Rectal smooth muscle tissue (tissue), 1 donor: ENCODE results near the gene ADCY2.

Experiments used
- H3K27ac ChIP-seq: one replicate; pipeline ENCODE4 v1.7.0; 2013; ENCODE audit warnings: low read depth, low read length, inconsistent platforms
- H3K27me3 ChIP-seq: one replicate; pipeline ENCODE4 v1.7.0; 2013; ENCODE audit warnings: low read length; ENCODE audit not compliant: control insufficient read depth, insufficient read depth
- H3K36me3 ChIP-seq: one replicate; pipeline ENCODE4 v1.7.0; 2013; ENCODE audit warnings: low read length; ENCODE audit not compliant: control insufficient read depth, insufficient read depth
- H3K4me1 ChIP-seq: one replicate; pipeline ENCODE4 v1.7.0; 2013; ENCODE audit warnings: low read length; ENCODE audit not compliant: control insufficient read depth, insufficient read depth
- H3K4me3 ChIP-seq: one replicate; pipeline ENCODE4 v1.7.0; 2013; ENCODE audit warnings: low read length
- H3K9ac ChIP-seq: one replicate; pipeline ENCODE4 v1.7.0; 2013; ENCODE audit warnings: low read length

Gene ADCY2

GRCh38 chr5:7802855-7803254 is 406.9 kb downstream of the ADCY2 start:
- H3K27ac ChIP-seq: no peak overlapping the region
- no peak overlapping the region for H3K4me3 ChIP-seq

GRCh38 chr5:7803937-7804336 is 408.0 kb downstream of the ADCY2 start:
- H3K27ac ChIP-seq: no peak overlapping the region
- no peak overlapping the region for H3K9ac ChIP-seq
- H3K36me3 ChIP-seq: no peaks in the 10 kb centered on the region
- H3K4me3 ChIP-seq: no peak overlapping the region
- H3K4me1 ChIP-seq: no peaks in the 10 kb centered on the region
- H3K27me3 ChIP-seq: no peaks in the 10 kb centered on the region

More at GRCh38 chr5:7802855-7803254, 406.9 kb downstream of the ADCY2 start:
- Histone ChIP-seq H3K9ac (no peak overlapping the region), H3K27me3 (no peaks in the 10 kb centered on the region), H3K36me3 (no peaks in the 10 kb centered on the region), H3K4me1 (no peaks in the 10 kb centered on the region)

- no peaks in the 10 kb centered on the region for H3K27me3 ChIP-seq
- no peak overlapping the region for H3K4me3 ChIP-seq
- H3K36me3 ChIP-seq: no peaks in the 10 kb centered on the region
- no peak overlapping the region for H3K27ac ChIP-seq
- H3K9ac ChIP-seq: no peak overlapping the region
- H3K4me1 ChIP-seq: no peaks in the 10 kb centered on the region
These were observed 409.4 kb downstream of the ADCY2 start for GRCh38 chr5:7805379-7805778.

- no peaks in the 10 kb centered on the region for H3K27me3 ChIP-seq
- H3K9ac ChIP-seq: no peak overlapping the region
These were observed 413.1 kb downstream of the ADCY2 start for GRCh38 chr5:7808998-7809397.

GRCh38 chr5:7811715-7812114 is 415.8 kb downstream of the ADCY2 start:
- H3K27me3 ChIP-seq: no peaks in the 10 kb centered on the region
- no peak overlapping the region for H3K27ac ChIP-seq
- no peak overlapping the region for H3K4me3 ChIP-seq
- H3K4me1 ChIP-seq: no peaks in the 10 kb centered on the region
- no peaks in the 10 kb centered on the region for H3K36me3 ChIP-seq
- no peak overlapping the region for H3K9ac ChIP-seq

More at GRCh38 chr5:7808998-7809397, 413.1 kb downstream of the ADCY2 start:
- no peaks in the 10 kb centered on the region for H3K4me1 ChIP-seq
- no peaks in the 10 kb centered on the region for H3K36me3 ChIP-seq
- no peak overlapping the region for H3K4me3 ChIP-seq
- no peak overlapping the region for H3K27ac ChIP-seq

- Histone ChIP-seq H3K27ac (no peak overlapping the region), H3K36me3 (no peaks in the 10 kb centered on the region), H3K4me1 (no peaks in the 10 kb centered on the region), H3K4me3 (no peak overlapping the region), H3K9ac (no peak overlapping the region), H3K27me3 (no peaks in the 10 kb centered on the region)
These were observed 417.1 kb downstream of the ADCY2 start for GRCh38 chr5:7813007-7813406.

- Histone ChIP-seq H3K9ac (no peak overlapping the region), H3K4me3 (no peak overlapping the region), H3K27ac (no peak overlapping the region), H3K27me3 (no peaks in the 10 kb centered on the region), H3K4me1 (no peaks in the 10 kb centered on the region), H3K36me3 (no peaks in the 10 kb centered on the region)
These were observed 417.6 kb downstream of the ADCY2 start for GRCh38 chr5:7813576-7813975.

- Histone ChIP-seq H3K27ac (no peak overlapping the region), H3K36me3 (no peaks in the 10 kb centered on the region), H3K4me3 (no peak overlapping the region), H3K27me3 (no peaks in the 10 kb centered on the region), H3K4me1 (no peaks in the 10 kb centered on the region), H3K9ac (no peak overlapping the region)
These were observed 418.9 kb downstream of the ADCY2 start for GRCh38 chr5:7814816-7815215.

- Histone ChIP-seq H3K4me3 (no peak overlapping the region), H3K4me1 (no peaks in the 10 kb centered on the region), H3K9ac (no peak overlapping the region), H3K36me3 (no peaks in the 10 kb centered on the region), H3K27me3 (no peaks in the 10 kb centered on the region), H3K27ac (no peak overlapping the region)
These were observed 420.1 kb downstream of the ADCY2 start for GRCh38 chr5:7815892-7816534.

- H3K4me1 ChIP-seq: no peaks in the 10 kb centered on the region
- no peaks in the 10 kb centered on the region for H3K27me3 ChIP-seq
- H3K9ac ChIP-seq: no peak overlapping the region
- no peak overlapping the region for H3K4me3 ChIP-seq
- H3K27ac ChIP-seq: no peak overlapping the region
- H3K36me3 ChIP-seq: no peaks in the 10 kb centered on the region
These were observed 420.6 kb downstream of the ADCY2 start for GRCh38 chr5:7816535-7816901.

GRCh38 chr5:7822449-7822848 is 426.5 kb downstream of the ADCY2 start:
- Histone ChIP-seq H3K27me3 (no peaks in the 10 kb centered on the region), H3K4me1 (no peaks in the 10 kb centered on the region), H3K4me3 (no peak overlapping the region), H3K9ac (no peak overlapping the region), H3K36me3 (no peaks in the 10 kb centered on the region), H3K27ac (no peak overlapping the region)

- Histone ChIP-seq H3K9ac (no peak overlapping the region), H3K4me1 (no peaks in the 10 kb centered on the region), H3K27me3 (no peaks in the 10 kb centered on the region), H3K4me3 (no peak overlapping the region), H3K27ac (no peak overlapping the region), H3K36me3 (no peaks in the 10 kb centered on the region)
These were observed 427.7 kb downstream of the ADCY2 start for GRCh38 chr5:7823594-7823993.

- H3K9ac ChIP-seq: no peak overlapping the region
- no peaks in the 10 kb centered on the region for H3K4me1 ChIP-seq
- H3K36me3 ChIP-seq: no peaks in the 10 kb centered on the region
- H3K4me3 ChIP-seq: no peak overlapping the region
- H3K27me3 ChIP-seq: no peaks in the 10 kb centered on the region
- no peak overlapping the region for H3K27ac ChIP-seq
These were observed 429.1 kb downstream of the ADCY2 start for GRCh38 chr5:7824995-7825394.
